ENCODE data around the gene KIAA0319L.

KIAA0319L gene

GRCh38 chr1:35401049-35401448, 156.2 kb downstream of the KIAA0319L start:
- Mint-ChIP-seq H3K4me3 (no peak overlapping the region), H3K27ac (no peak overlapping the region), H3K27me3 (no peaks in the 10 kb centered on the region), H3K4me1 (peaks cover 7% of the 10 kb centered on the region), H3K9me3 (no peaks in the 10 kb centered on the region)
- DNase-seq (no peak), ATAC-seq (no peak)

DNA sequence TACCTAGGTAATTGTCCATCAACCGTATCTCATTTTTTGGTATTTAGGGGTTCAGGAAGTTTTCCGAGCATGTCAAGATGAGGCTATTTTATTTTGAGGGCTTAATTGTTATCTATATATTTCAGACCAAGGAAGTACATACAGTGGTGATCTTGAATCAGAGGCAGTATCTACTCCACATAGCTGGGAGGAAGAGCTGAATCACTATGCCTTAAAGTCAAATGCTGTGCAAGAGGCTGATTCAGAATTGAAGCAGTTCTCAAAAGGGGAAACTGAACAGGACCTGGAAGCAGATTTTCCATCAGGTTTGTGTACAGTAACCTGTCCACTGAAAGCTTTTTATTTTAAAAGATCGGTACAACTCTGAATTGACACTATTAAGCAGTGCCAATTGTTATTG, 158.5 kb downstream of the KIAA0319L start:
- ATAC-seq: no peak
- H3K27ac Mint-ChIP-seq: no peak overlapping the region
- no peak for DNase-seq
- no peak overlapping the region for H3K4me3 Mint-ChIP-seq
- H3K4me1 Mint-ChIP-seq: peaks cover 7% of the 10 kb centered on the region
- no peaks in the 10 kb centered on the region for H3K27me3 Mint-ChIP-seq
- no peaks in the 10 kb centered on the region for H3K9me3 Mint-ChIP-seq

DNA sequence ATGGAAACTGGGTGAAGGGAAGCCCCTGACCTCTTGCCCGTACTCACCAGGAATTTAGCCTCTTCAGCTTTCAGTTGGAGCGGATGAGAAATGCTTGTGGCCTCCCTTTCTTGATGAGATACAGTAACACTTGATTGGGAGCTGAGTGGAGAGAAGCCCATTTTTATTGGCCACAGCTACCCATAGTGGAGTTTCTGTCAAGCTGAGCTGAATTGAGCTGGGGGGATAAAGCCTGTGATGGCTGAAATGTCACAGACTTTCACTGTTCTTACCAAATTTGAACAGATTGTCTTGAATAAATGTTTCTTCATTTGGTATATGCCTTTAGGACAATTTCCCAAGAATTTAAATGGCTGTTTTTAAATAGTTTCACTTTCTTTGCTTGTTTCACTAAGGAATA, 162.8 kb downstream of the KIAA0319L start:
- H3K9me3 Mint-ChIP-seq: no peaks in the 10 kb centered on the region
- H3K27me3 Mint-ChIP-seq: no peaks in the 10 kb centered on the region
- no peak for ATAC-seq
- H3K27ac Mint-ChIP-seq: no peak overlapping the region
- no peak for DNase-seq
- peaks cover 7% of the 10 kb centered on the region for H3K4me1 Mint-ChIP-seq
- no peak overlapping the region for H3K4me3 Mint-ChIP-seq

GRCh38 chr1:35390600-35391494, 166.4 kb downstream of the KIAA0319L start:
- ATAC-seq: no peak
- Mint-ChIP-seq H3K27ac (no peak overlapping the region), H3K9me3 (no peaks in the 10 kb centered on the region), H3K4me3 (no peak overlapping the region), H3K27me3 (no peaks in the 10 kb centered on the region), H3K4me1 (no peaks in the 10 kb centered on the region)
- no peak for DNase-seq

- ATAC-seq (no peak), DNase-seq (no peak)
- H3K27ac Mint-ChIP-seq: no peak overlapping the region
- no peaks in the 10 kb centered on the region for H3K9me3 Mint-ChIP-seq
- H3K4me1 Mint-ChIP-seq: no peaks in the 10 kb centered on the region
- no peak overlapping the region for H3K4me3 Mint-ChIP-seq
- no peaks in the 10 kb centered on the region for H3K27me3 Mint-ChIP-seq
These were observed 170.2 kb downstream of the KIAA0319L start for GRCh38 chr1:35386959-35387358.

DNA sequence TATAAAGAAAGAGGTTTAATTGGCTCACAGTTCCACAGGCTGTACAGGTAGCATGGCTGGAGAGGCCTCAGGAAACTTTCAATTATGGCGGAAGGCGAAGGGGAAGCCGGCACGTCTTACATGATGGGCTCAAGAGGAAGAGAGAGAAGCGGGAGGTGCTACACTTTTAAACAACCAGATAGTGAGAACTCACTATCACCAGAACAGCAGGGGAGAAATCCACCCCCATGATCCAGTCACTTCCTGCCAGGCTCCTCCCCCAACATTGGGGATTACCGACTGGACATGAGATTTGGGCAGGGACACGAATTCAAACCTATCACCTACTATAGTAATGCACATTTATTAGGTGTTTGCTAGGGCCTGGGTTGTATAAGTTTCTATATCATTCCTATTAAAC, 170.9 kb downstream of the KIAA0319L start:
- Mint-ChIP-seq H3K4me1 (no peaks in the 10 kb centered on the region), H3K4me3 (no peak overlapping the region), H3K27ac (no peak overlapping the region), H3K27me3 (no peaks in the 10 kb centered on the region), H3K9me3 (no peaks in the 10 kb centered on the region)
- no peak for DNase-seq
- no peak for ATAC-seq

All from stimulated activated naive CD8-positive, alpha-beta T cell treated with anti-CD3 and anti-CD28 coated beads, Interleukin-15, amount 100 ng/mL, for 72 hours (primary cell).